Keratinocyte (primary cell): ENCODE results near the gene MBTD1. TPM values are rescaled to one million over a fixed set of nuclear protein-coding genes. Genes with fewer than 3 reads are reported as not detected.

Experiments used
- DNase-seq: peaks from one replicate; pipeline ENCODE4 v3.0.0-alpha.2; 2011; ENCODE audit warnings: low read depth, missing footprints, low spot score
- FAIRE-seq: peaks from 2 replicates; lab custom pipeline; 2011; peaks lifted over from hg19 to GRCh38; lab: Jason Lieb, UNC
- H2AFZ ChIP-seq: 2 replicates; pipeline ENCODE4 v1.6.0; 2012; ENCODE audit warnings: low read length, control low read depth, inconsistent platforms; ENCODE audit not compliant: control insufficient read depth
- H3K27ac ChIP-seq: 2 replicates; pipeline ENCODE4 v1.5.1; 2011; ENCODE audit warnings: low read length; ENCODE audit not compliant: control insufficient read depth, insufficient read depth
- H3K27me3 ChIP-seq: 3 replicates; pipeline ENCODE4 v1.6.0; 2011; ENCODE audit warnings: low read length; ENCODE audit not compliant: control insufficient read depth, insufficient read depth; ENCODE audit errors: extremely low read depth
- H3K36me3 ChIP-seq, 2 experiments: 2 replicates in 1 of 2; 3 replicates in 1 of 2; pipeline ENCODE4 v1.5.1; 2011; ENCODE audit warnings: low read length in 2 of 2, mild to moderate bottlenecking in 1 of 2; ENCODE audit not compliant: control insufficient read depth in 2 of 2, insufficient read depth in 2 of 2; ENCODE audit errors: extremely low read depth in 1 of 2
- H3K4me1 ChIP-seq: 3 replicates; pipeline ENCODE4 v1.5.1; 2011; ENCODE audit warnings: low read length; ENCODE audit not compliant: control insufficient read depth, insufficient read depth; ENCODE audit errors: extremely low read depth
- H3K4me2 ChIP-seq: 3 replicates; pipeline ENCODE4 v1.6.0; 2011; ENCODE audit warnings: low read depth, low read length; ENCODE audit not compliant: control insufficient read depth, insufficient read depth; ENCODE audit errors: extremely low read depth
- H3K4me3 ChIP-seq, 3 experiments: fragments of 200-600 bp in 1 of 3; sonication (generic) in 1 of 3; 2 replicates in 2 of 3; 3 replicates in 1 of 3; pipeline ENCODE4 v1.5.1; 2011 to 2016; ENCODE audit warnings: low read length in 3 of 3, mild to moderate bottlenecking in 3 of 3, control low read depth in 2 of 3, inconsistent platforms in 1 of 3, low read depth in 1 of 3, mixed read lengths in 1 of 3, mixed run types in 1 of 3, moderate library complexity in 1 of 3; ENCODE audit not compliant: control insufficient read depth in 2 of 3, insufficient read depth in 2 of 3; ENCODE audit errors: extremely low read depth in 1 of 3
- H3K79me2 ChIP-seq: 2 replicates; pipeline ENCODE4 v1.6.0; 2012; ENCODE audit warnings: low read length; ENCODE audit not compliant: control insufficient read depth, insufficient read depth
- H3K9ac ChIP-seq: 3 replicates; pipeline ENCODE4 v1.6.0; 2011; ENCODE audit warnings: low read length; ENCODE audit not compliant: control insufficient read depth, insufficient read depth; ENCODE audit errors: extremely low read depth
- H3K9me1 ChIP-seq: 3 replicates; pipeline ENCODE4 v1.6.0; 2011; ENCODE audit warnings: low read length; ENCODE audit not compliant: control insufficient read depth, insufficient read depth; ENCODE audit errors: extremely low read depth
- H3K9me3 ChIP-seq: 2 replicates; pipeline ENCODE4 v1.5.1; 2012; ENCODE audit warnings: low read depth, low read length; ENCODE audit not compliant: control insufficient read depth
- H4K20me1 ChIP-seq: 3 replicates; pipeline ENCODE4 v1.6.0; 2011; ENCODE audit warnings: low read length; ENCODE audit not compliant: control insufficient read depth, insufficient read depth; ENCODE audit errors: extremely low read depth
- EZH2 ChIP-seq: IDR thresholded peaks from one replicate; pipeline ENCODE4 v1.6.1; 2012; ENCODE audit warnings: inconsistent platforms, mild to moderate bottlenecking, low read length, moderate library complexity
- dilution Hi-C: fragments of 300-500 bp; cut with MboI; formaldehyde crosslinking; loops from one replicate; pipeline ENCODE4 v1.7.0; 2020; ENCODE audit warnings: low sequenced_read_pairs; ENCODE audit not compliant: extremely low pct_ligation_motif_present
- polyA plus RNA-seq, 5 experiments: library from polyadenylated mRNA; depleted of rRNA in 3 of 5; stranded (reverse) in 3 of 5; stranded (forward) in 1 of 5; unstranded in 1 of 5; fragments of >200 nt; gene quantifications; 1 replicate in 1 of 5; 2 replicates in 3 of 5; 3 replicates in 1 of 5; pipeline versions ENCODE4 v1.2.1 to v1.2.3, GENCODE V29; 2011 to 2012; ENCODE audit warnings: missing spikeins in 2 of 5, low read depth in 1 of 5, low replicate concordance in 1 of 5
- TF ChIP-seq, protein P1 (sequence below), 3 experiments: IDR thresholded peaks in 1 of 3; conservative IDR thresholded peaks in 1 of 3; optimal IDR thresholded peaks in 1 of 3; 2 replicates in 2 of 3; 3 replicates in 1 of 3; pipeline versions ENCODE3 to v1.5.1; 2011; ENCODE audit warnings: low read length in 3 of 3, mild to moderate bottlenecking in 3 of 3, moderate library complexity in 2 of 3, control low read depth in 1 of 3, inconsistent platforms in 1 of 3; ENCODE audit not compliant: insufficient read depth in 2 of 3; ENCODE audit errors: extremely low read depth in 1 of 3

Gene MBTD1
- polyA plus RNA-seq, 1 donor (not counting 4 experiments of a cell fraction or from before 2014, with no cell fraction given): 7.0 TPM

DNA sequence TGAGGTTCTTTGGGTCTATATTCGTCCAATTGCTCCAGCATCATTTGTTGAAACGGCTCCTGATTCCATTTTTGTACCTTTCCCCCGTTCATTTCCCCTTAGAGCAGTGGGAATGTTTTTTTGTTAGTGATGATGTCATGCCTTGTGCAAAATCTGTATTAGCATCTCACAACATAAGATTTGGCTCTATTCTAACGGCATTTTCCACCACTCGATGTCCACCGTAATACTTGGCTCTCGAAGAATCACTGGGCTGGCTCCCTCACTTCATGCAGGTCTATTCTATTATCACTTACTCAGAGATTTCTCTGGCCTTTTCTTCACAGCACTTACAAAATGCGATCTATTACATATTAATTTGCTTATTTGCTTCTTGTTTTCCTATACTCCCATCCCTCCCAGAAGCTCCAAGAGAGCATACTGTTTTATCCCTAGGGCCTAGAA lies 107.1 kb downstream of the MBTD1 start:
- DNase-seq: no peak
- no peak for TF ChIP-seq EZH2
- no peak for FAIRE-seq
- peak overlapping the region; percentile 53 for H3K9ac ChIP-seq
- H3K36me3 ChIP-seq: peaks cover 0 to 8% of the 10 kb centered on the region in 2 experiments
- peaks cover 13% of the 10 kb centered on the region for H3K4me1 ChIP-seq
- no peaks in the 10 kb centered on the region for H3K27me3 ChIP-seq
- H3K4me3 ChIP-seq: peak overlapping the region in 2 of 3 experiments; percentile 16 to 29
- no peaks in the 10 kb centered on the region for H3K9me1 ChIP-seq
- peaks cover 43% of the 10 kb centered on the region for H3K79me2 ChIP-seq
- H4K20me1 ChIP-seq: no peaks in the 10 kb centered on the region
- peak overlapping the region; percentile 88 for H2AFZ ChIP-seq
- dilution Hi-C loops: no loop called here
- H3K27ac ChIP-seq: peak overlapping the region; percentile 45
- H3K4me2 ChIP-seq: peak overlapping the region; percentile 75
- H3K9me3 ChIP-seq: no peaks in the 10 kb centered on the region

DNA sequence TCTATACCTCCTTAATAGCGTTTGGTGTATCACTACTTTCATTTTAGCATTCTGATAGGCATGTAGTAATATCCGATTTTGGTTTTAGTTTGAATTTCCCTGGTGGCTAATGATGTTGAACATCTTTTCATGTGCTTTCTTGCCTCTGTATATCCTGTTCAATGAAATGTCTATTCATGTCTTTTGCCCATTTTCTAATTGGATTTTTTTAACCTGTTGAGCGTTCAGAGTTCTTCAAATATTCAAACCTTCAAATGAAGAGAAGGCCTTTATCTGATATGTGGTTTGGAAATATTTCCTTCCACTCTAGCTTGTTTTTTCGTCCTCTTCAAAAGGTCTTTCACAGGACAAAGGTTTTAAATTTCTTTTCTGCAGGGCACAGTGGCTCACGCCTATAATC lies 108.9 kb downstream of the MBTD1 start:
- H3K9ac ChIP-seq: no peak overlapping the region
- H3K9me3 ChIP-seq: no peaks in the 10 kb centered on the region
- no peak overlapping the region for H3K27ac ChIP-seq
- no peaks in the 10 kb centered on the region for H3K9me1 ChIP-seq
- no peak overlapping the region for H3K4me2 ChIP-seq
- H4K20me1 ChIP-seq: no peaks in the 10 kb centered on the region
- H3K36me3 ChIP-seq: peaks cover 0 to 7% of the 10 kb centered on the region in 2 experiments
- no peak overlapping the region for H2AFZ ChIP-seq
- TF ChIP-seq, protein P1, sequence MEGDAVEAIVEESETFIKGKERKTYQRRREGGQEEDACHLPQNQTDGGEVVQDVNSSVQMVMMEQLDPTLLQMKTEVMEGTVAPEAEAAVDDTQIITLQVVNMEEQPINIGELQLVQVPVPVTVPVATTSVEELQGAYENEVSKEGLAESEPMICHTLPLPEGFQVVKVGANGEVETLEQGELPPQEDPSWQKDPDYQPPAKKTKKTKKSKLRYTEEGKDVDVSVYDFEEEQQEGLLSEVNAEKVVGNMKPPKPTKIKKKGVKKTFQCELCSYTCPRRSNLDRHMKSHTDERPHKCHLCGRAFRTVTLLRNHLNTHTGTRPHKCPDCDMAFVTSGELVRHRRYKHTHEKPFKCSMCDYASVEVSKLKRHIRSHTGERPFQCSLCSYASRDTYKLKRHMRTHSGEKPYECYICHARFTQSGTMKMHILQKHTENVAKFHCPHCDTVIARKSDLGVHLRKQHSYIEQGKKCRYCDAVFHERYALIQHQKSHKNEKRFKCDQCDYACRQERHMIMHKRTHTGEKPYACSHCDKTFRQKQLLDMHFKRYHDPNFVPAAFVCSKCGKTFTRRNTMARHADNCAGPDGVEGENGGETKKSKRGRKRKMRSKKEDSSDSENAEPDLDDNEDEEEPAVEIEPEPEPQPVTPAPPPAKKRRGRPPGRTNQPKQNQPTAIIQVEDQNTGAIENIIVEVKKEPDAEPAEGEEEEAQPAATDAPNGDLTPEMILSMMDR (optimal IDR thresholded peaks at IDR 0.05 in 1 of 3, IDR thresholded peaks at IDR 0.05 in 1 of 3, conservative IDR thresholded peaks at IDR 0.05 in 1 of 3; ENCODE audit: extremely low read depth in 1 of 3, insufficient read depth in 2 of 3, low read length in 3 of 3): no peak
- no peak for TF ChIP-seq EZH2
- H3K4me3 ChIP-seq: no peak overlapping the region
- peaks cover 15% of the 10 kb centered on the region for H3K4me1 ChIP-seq
- H3K79me2 ChIP-seq: peaks cover 25% of the 10 kb centered on the region
- no peaks in the 10 kb centered on the region for H3K27me3 ChIP-seq
- DNase-seq (no peak), FAIRE-seq (no peak)
- dilution Hi-C loops: no loop called here

DNA sequence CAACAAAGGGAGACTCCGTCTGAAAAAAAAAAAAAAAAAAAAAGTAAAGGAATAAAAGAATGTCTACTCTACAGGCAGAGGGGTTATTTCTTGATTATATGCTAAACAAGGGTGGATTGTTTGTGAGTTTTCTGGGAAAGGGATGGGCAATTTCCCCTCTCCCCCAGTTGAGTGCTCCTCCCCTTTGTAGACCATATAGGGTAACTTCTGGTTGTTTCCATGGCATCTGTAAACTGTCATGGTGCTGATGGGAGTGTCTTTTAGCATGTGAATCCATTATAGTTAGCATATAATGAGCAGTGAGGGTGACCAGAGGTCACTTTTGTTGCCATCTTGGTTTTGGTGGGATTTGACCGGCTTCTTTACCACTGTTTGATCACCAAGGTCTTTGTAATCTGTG lies 110.7 kb downstream of the MBTD1 start:
- Histone ChIP-seq H3K36me3 (no peaks in the 10 kb centered on the region), H3K79me2 (peaks cover 7% of the 10 kb centered on the region), H3K9me1 (no peaks in the 10 kb centered on the region), H3K27me3 (no peaks in the 10 kb centered on the region), H3K4me2 (no peak overlapping the region), H3K4me3 (no peak overlapping the region), H3K9me3 (no peaks in the 10 kb centered on the region), H3K9ac (no peak overlapping the region), H3K27ac (no peak overlapping the region), H4K20me1 (no peaks in the 10 kb centered on the region), H2AFZ (no peak overlapping the region), H3K4me1 (peaks cover 9% of the 10 kb centered on the region)
- FAIRE-seq (no peak), DNase-seq (no peak)
- dilution Hi-C loops: no loop called here
- TF ChIP-seq EZH2: no peak
- TF ChIP-seq, protein P1 (optimal IDR thresholded peaks at IDR 0.05 in 1 of 3, IDR thresholded peaks at IDR 0.05 in 1 of 3, conservative IDR thresholded peaks at IDR 0.05 in 1 of 3; ENCODE audit: extremely low read depth in 1 of 3, insufficient read depth in 2 of 3, low read length in 3 of 3): no peak
